ENCODE results near the gene EXOC7. TPM values are rescaled to one million over a fixed set of nuclear protein-coding genes. Genes with fewer than 3 reads are reported as not detected.

Gene EXOC7
- total and polyA plus RNA-seq, 2 of the 8 experiments (the other 6 are each of a cell fraction or from before 2014, with no cell fraction given) = 77.1 to 92.6 TPM

GRCh38 chr17:76039121-76039520 is 64.5 kb downstream of the EXOC7 start:
- CTCF ChIA-PET (ENCODE audit: partially characterized antibody) = interaction anchor here (2.5 to 2.9 kb wide), 2 partner anchors 14 to 25 kb away, joined by 5 to 18 read pairs; no protein-coding TSS in a partner anchor
- Histone ChIP-seq H3K79me1 (ENCODE audit: low read depth, low read length) (no peaks in the 10 kb centered on the region), H2BK15ac (ENCODE audit: low read length) (no peak overlapping the region), H3K4me2 (ENCODE audit: insufficient read depth in 1 of 2, low read depth in 2 of 2, low read length in 2 of 2) (no peak overlapping the region), H3K14ac (ENCODE audit: insufficient read length) (no peak overlapping the region), H3K27ac (ENCODE audit: low read depth, low read length) (no peak overlapping the region), H3K18ac (ENCODE audit: extremely low read depth, low read length) (no peak overlapping the region), H3K79me2 (ENCODE audit: control insufficient read depth in 1 of 2, insufficient read depth in 2 of 2, low read length in 2 of 2) (no peaks in the 10 kb centered on the region), H3K27me3 (replicated peaks in 1 of 4; ENCODE audit: control insufficient read depth in 3 of 4, extremely low read depth in 1 of 4, insufficient read depth in 3 of 4, low read length in 3 of 4) (no peaks in the 10 kb centered on the region), H2AK5ac (ENCODE audit: low read depth, low read length) (no peak overlapping the region), H3K4ac (replicated peaks; ENCODE audit: insufficient read length, low read depth, low read length) (no peak overlapping the region), H4K20me1 (replicated peaks in 1 of 2; ENCODE audit: control insufficient read depth in 1 of 2, insufficient read depth in 2 of 2, low read length in 2 of 2) (peaks cover 0 to 5% of the 10 kb centered on the region in 2 experiments), H2AFZ (ENCODE audit: low read length) (no peak overlapping the region), H4K91ac (replicated peaks; ENCODE audit: insufficient read length, low read length) (no peak overlapping the region), H4K5ac (ENCODE audit: insufficient read length, low read depth, low read length) (no peak overlapping the region), H3K9me3 (ENCODE audit: insufficient read depth in 2 of 2, low read depth in 1 of 2, low read length in 1 of 2) (no peaks in the 10 kb centered on the region), H3K4me1 (replicated peaks in 1 of 4; ENCODE audit: control insufficient read depth in 3 of 4, insufficient read depth in 4 of 4, low read length in 3 of 4) (peaks cover 0 to 20% (median 8%) of the 10 kb centered on the region in 4 experiments; a peak in 6 of 7 replicates), H3K23me2 (ENCODE audit: low read depth, low read length) (no peaks in the 10 kb centered on the region), H2BK20ac (ENCODE audit: low read length) (no peak overlapping the region), H2BK12ac (ENCODE audit: low read depth, low read length) (no peak overlapping the region), H3K4me3 (ENCODE audit: extremely low read depth in 1 of 4, insufficient read depth in 2 of 4, low read depth in 3 of 4, low read length in 4 of 4) (no peak overlapping the region), H3K9ac (replicated peaks in 1 of 4; ENCODE audit: extremely low read depth in 1 of 4, low read depth in 3 of 4, low read length in 3 of 4) (no peak overlapping the region), H3K23ac (ENCODE audit: insufficient read length) (no peak overlapping the region), H3K56ac (replicated peaks; ENCODE audit: insufficient read length, low read depth, low read length) (no peak overlapping the region), H2BK120ac (replicated peaks; ENCODE audit: low read depth, low read length) (no peak overlapping the region), H3K36me3 (ENCODE audit: control insufficient read depth in 2 of 4, insufficient read depth in 4 of 4, low read length in 3 of 4) (peaks cover 26 to 51% (median 41%) of the 10 kb centered on the region in 4 experiments), H2BK5ac (ENCODE audit: low read depth, low read length) (no peak overlapping the region), H4K8ac (ENCODE audit: extremely low read depth, insufficient read depth, low read length) (no peak overlapping the region)
- POLR2A ChIA-PET (ENCODE audit: partially characterized antibody) = no interaction called here
- WGBS, 2 experiments (ENCODE audit: extremely low coverage in 1 of 2, insufficient coverage in 1 of 2, insufficient read length in 1 of 2, insufficient replicate concordance in 2 of 2, low coverage in 1 of 2, low lambda C conversion rate in 2 of 2, missing lambda C conversion rate in 1 of 2) = 94% methylated on average over 6 of the region's 6 CpGs; no CpG with 5 or more reads in 1 of the 2 experiments
- DNase-seq (ENCODE audit: low read depth in 1 of 2, low spot score in 2 of 2) = no peak
- FAIRE-seq = no peak
- no peak for TF ChIP-seq TBP (IDR thresholded peaks at IDR 0.05; ENCODE audit: low read depth, low read length)
- TF ChIP-seq ATF3 (IDR thresholded peaks at IDR 0.05; ENCODE audit: insufficient read depth, low read depth, low read length) = no peak
- no peak for TF ChIP-seq PHF8 (conservative IDR thresholded peaks at IDR 0.05; ENCODE audit: low read depth, low read length)
- TF ChIP-seq RNF2 (IDR thresholded peaks at IDR 0.05; ENCODE audit: borderline replicate concordance, low read depth, low read length, missing control alignments, poor library complexity, severe bottlenecking) = no peak
- TF ChIP-seq EZH2 (IDR thresholded peaks at IDR 0.05; ENCODE audit: low read depth, low read length, severe bottlenecking) = no peak
- no peak for TF ChIP-seq SAP30 (IDR thresholded peaks at IDR 0.05; ENCODE audit: insufficient read depth, insufficient replicate concordance, low read length)
- no peak for TF ChIP-seq E2F6 (IDR thresholded peaks at IDR 0.05)
- TF ChIP-seq SP4 (IDR thresholded peaks at IDR 0.05; ENCODE audit: low read length) = no peak
- no peak for TF ChIP-seq JUN (IDR thresholded peaks at IDR 0.05; ENCODE audit: low read depth, low read length)
- no peak for TF ChIP-seq ASH2L (IDR thresholded peaks at IDR 0.05; ENCODE audit: low read length)
- no peak for TF ChIP-seq CEBPB (IDR thresholded peaks at IDR 0.05; ENCODE audit: low read depth, low read length)
- no peak for TF ChIP-seq EGR1 (IDR thresholded peaks at IDR 0.05; ENCODE audit: borderline replicate concordance, low read depth, low read length)
- TF ChIP-seq TCF12 (IDR thresholded peaks at IDR 0.05; ENCODE audit: low read depth, low read length) = no peak

Data from H1 (cell line).